Stimulated activated naive CD8-positive, alpha-beta T cell treated with anti-CD3 and anti-CD28 coated beads, Interleukin-15, amount 100 ng/mL, for 72 hours (primary cell): ENCODE results near the gene GDI1.
"Not testable (repeated sequence)": the region's sequence is repeated elsewhere in the genome, so short reads cannot be mapped to it uniquely, and the experiment has no call there.

Experiments
- ATAC-seq: fragments of 150-1000 bp; cut with Tn5 transposase; 2 replicates; pipeline ENCODE4 v1.10.0; 2021; ENCODE audit warnings: mild to moderate bottlenecking, moderate library complexity
- DNase-seq, 2 donors: peaks; one replicate each; pipeline ENCODE4 v3.0.0; 2021 to 2022
- H3K27ac Mint-ChIP-seq, 2 donors: one replicate each; pipeline ENCODE4 v1.8.0; 2022; ENCODE audit warnings: mild to moderate bottlenecking in 2 of 2, mixed read lengths in 2 of 2, moderate library complexity in 2 of 2
- H3K27me3 Mint-ChIP-seq: one replicate; pipeline ENCODE4 v1.8.0; 2022; ENCODE audit warnings: mixed read lengths
- H3K4me1 Mint-ChIP-seq: one replicate; pipeline ENCODE4 v1.8.0; 2022; ENCODE audit warnings: mild to moderate bottlenecking, mixed read lengths
- H3K4me3 Mint-ChIP-seq, 2 donors: one replicate each; pipeline ENCODE4 v1.8.0; 2022; ENCODE audit warnings: mild to moderate bottlenecking in 2 of 2, mixed read lengths in 2 of 2, moderate library complexity in 1 of 2
- H3K9me3 Mint-ChIP-seq, 2 donors: one replicate each; pipeline ENCODE4 v1.8.0; 2022; ENCODE audit warnings: mixed read lengths in 2 of 2

The GDI1 gene

GRCh38 chrX:154436983-154437752 is at the start of gene GDI1:
GDI1 (plus strand) TSS chrX:154437154; CDS start chrX:154437255, 101 bp downstream.
- Mint-ChIP-seq H3K4me3 (peak within 1 kb of the TSS; percentile 86 to 91), H3K27me3 (no peaks in the 10 kb centered on the region), H3K27ac (peak within 1 kb of the TSS; percentile 92 to 96), H3K4me1 (peaks cover 50% of the 10 kb centered on the region), H3K9me3 (no peaks in the 10 kb centered on the region)
- ATAC-seq (peak; percentile 47), DNase-seq (peak; percentile 57)

- not testable (repeated sequence) for H3K4me3 Mint-ChIP-seq, H3K27ac Mint-ChIP-seq, DNase-seq, H3K27me3 Mint-ChIP-seq, H3K9me3 Mint-ChIP-seq
- peak; percentile 61 for ATAC-seq
- H3K4me1 Mint-ChIP-seq, result peaks cover 16% of the 10 kb centered on the region
Observed at GRCh38 chrX:154388094-154388493, 48.9 kb upstream of the GDI1 start.

GRCh38 chrX:154388649-154389048 is 48.3 kb upstream of the GDI1 start:
- ATAC-seq, result peak; percentile 50
- not testable (repeated sequence) for H3K27ac Mint-ChIP-seq

GRCh38 chrX:154389812-154390747 is 46.9 kb upstream of the GDI1 start:
- H3K27ac Mint-ChIP-seq, H3K27me3 Mint-ChIP-seq, H3K4me3 Mint-ChIP-seq, H3K9me3 Mint-ChIP-seq, H3K4me1 Mint-ChIP-seq: not testable (repeated sequence)
- DNase-seq (peak in 1 of 2 donors; percentile 23), ATAC-seq (peak; percentile 75)

More at GRCh38 chrX:154388649-154389048, 48.3 kb upstream of the GDI1 start:
- not testable (repeated sequence) for H3K9me3 Mint-ChIP-seq, H3K4me3 Mint-ChIP-seq, H3K27me3 Mint-ChIP-seq, DNase-seq
- peaks cover 11% of the 10 kb centered on the region for H3K4me1 Mint-ChIP-seq

- H3K4me1 Mint-ChIP-seq, result peaks cover 30% of the 10 kb centered on the region
- H3K27ac Mint-ChIP-seq, result peak overlapping the region in 1 of 2 donors; percentile 48
- not testable (repeated sequence) for H3K27me3 Mint-ChIP-seq, DNase-seq, ATAC-seq, H3K9me3 Mint-ChIP-seq
- peak overlapping the region in 1 of 2 donors; percentile 99 for H3K4me3 Mint-ChIP-seq
Observed at GRCh38 chrX:154396363-154396762, 40.6 kb upstream of the GDI1 start.

DNA sequence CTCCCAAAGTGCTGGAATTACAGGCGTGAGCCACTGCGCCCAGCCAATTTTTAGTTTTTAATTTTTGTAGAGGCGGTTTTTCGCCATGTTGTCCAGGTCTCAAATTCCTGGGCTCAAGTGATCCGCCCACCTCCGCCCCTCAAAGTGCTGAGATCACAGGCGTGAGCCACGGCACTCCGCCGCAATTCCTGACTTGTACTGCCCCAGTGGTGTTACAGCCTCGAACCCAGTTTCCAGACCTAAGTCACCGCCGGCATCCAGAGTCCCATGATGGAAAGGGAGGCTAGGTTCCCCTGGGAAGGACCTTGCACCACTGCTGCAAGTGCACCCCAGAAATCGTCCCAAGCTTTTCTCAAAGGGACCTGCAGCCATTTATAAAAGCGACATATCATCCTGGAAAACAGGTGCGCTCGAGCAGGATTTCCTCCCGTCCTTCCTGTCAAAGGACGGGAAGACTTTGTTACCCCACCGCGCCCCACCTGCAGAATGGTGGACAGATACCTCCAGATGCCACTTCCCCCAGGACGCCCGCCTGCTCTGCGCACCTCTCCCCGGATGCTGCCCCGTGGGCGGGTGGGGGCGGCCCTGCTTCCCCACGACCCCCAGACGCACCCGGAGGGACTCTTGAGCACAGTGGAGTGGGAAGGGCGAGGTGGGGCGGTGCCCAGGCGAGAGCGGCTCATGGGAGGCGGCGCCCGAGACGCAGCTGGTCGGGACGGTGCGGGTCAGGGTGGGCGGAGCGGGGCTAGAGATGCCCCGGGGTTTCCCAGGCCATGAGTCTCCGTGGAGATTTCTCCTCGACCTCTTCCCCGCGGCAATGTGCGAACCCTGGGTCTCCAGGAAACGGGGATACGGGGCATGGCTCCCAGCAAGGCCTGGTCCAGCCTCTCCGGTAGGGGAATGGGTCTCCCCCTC is 39.7 kb upstream of the GDI1 start:
- Mint-ChIP-seq H3K9me3 (no peaks in the 10 kb centered on the region), H3K4me3 (peak overlapping the region; percentile 97 to 99), H3K27ac (peak overlapping the region; percentile 99), H3K27me3 (no peaks in the 10 kb centered on the region), H3K4me1 (peaks cover 31% of the 10 kb centered on the region)
- ATAC-seq (peak; percentile 65), DNase-seq (peak in 1 of 2 donors; percentile 68)

- Mint-ChIP-seq H3K9me3 (no peaks in the 10 kb centered on the region), H3K4me1 (peaks cover 31% of the 10 kb centered on the region), H3K27me3 (no peaks in the 10 kb centered on the region), H3K4me3 (peak within 1 kb of the TSS; percentile 97 to 99), H3K27ac (peak within 1 kb of the TSS; percentile 99)
- peak; percentile 88 to 96 for DNase-seq
- ATAC-seq, result peak; percentile 88
Observed at GRCh38 chrX:154397888-154398667, 38.9 kb upstream of the GDI1 start, which contains the start of gene RPL10. RPL10 (plus strand) TSS chrX:154398377; CDS start chrX:154398520, 143 bp downstream.

DNA sequence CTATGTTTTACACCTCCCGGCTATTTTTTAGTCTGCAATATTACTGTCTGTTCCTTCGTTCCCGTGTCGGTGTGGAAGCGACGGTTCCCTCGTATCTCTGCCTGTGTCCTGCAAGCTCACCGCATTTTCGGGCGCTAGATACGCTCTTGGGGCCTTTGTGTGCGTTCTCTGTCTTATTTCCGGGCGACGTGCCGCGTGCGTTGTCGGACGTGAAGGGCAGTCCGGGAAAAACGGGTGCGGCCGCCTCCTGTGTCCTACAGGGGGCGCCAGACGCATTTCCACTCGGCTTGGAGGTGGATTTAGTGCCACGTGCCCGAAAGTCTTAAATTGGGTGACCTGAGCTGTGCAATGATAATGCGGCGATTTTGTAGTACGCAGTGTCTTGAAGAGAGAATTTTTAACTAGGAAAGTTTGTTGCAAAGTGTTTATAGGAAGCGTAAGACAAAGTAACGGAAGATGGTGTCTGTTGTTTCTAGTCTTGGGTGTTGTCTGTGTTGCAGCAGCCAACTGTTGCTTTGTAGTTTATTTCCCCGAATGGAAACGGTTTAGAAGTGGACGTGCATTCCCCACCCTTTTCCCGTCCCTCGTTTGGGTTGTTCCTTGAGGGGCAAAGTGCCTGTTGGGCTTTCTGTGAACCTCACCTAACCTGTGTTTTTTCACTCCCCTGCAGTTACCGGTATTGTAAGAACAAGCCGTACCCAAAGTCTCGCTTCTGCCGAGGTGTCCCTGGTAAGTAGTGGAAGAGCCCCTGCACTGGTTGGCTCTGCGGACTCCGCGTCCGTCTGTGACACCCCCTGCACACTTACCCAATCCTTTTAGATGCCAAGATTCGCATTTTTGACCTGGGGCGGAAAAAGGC is 38.1 kb upstream of the GDI1 start:
- no peaks in the 10 kb centered on the region for H3K27me3 Mint-ChIP-seq
- no peaks in the 10 kb centered on the region for H3K9me3 Mint-ChIP-seq
- H3K4me3 Mint-ChIP-seq, result peak overlapping the region; percentile 97 to 99
- ATAC-seq (peak; percentile 47), DNase-seq (peak; percentile 71 to 86)
- H3K4me1 Mint-ChIP-seq, result peaks cover 31% of the 10 kb centered on the region
- peak overlapping the region; percentile 99 for H3K27ac Mint-ChIP-seq

DNA sequence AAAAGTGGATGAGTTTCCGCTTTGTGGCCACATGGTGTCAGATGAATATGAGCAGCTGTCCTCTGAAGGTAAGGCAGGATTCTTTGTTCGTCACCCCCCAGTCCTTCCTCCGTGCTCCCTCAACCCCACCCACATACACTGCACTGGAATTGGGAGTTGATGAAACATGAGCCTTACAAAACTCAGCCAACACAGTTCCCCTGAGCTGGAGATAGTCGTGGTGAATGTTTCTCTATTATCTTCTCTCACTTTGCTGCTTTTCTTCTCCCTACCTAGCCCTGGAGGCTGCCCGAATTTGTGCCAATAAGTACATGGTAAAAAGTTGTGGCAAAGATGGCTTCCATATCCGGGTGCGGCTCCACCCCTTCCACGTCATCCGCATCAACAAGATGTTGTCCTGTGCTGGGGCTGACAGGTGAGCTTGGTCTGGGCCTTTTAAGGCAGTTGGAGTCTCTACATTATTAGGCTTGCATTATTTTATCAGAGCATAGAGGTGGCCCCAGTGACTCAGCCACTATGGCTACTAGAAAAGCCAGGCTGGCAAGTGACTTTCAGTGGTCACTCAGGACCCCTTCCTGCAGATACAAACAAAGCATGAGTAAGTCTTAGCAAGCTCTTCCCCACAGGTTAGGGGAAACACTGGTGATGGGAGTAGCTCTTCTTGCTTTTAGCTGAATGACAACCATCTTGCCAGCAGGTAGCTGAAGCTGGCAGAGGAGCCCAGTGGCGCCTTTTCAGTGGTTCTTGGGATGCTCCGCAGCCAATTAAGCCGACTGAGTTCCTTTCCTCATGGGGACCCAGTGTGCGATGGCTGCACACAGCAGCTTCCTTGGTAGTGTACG is 37.2 kb upstream of the GDI1 start:
- Mint-ChIP-seq H3K4me1 (peaks cover 31% of the 10 kb centered on the region), H3K9me3 (no peaks in the 10 kb centered on the region), H3K27me3 (no peaks in the 10 kb centered on the region), H3K27ac (peak overlapping the region; percentile 99), H3K4me3 (peak overlapping the region; percentile 97 to 99)
- DNase-seq (peak in 1 of 2 donors; percentile 36), ATAC-seq (no peak)

DNA sequence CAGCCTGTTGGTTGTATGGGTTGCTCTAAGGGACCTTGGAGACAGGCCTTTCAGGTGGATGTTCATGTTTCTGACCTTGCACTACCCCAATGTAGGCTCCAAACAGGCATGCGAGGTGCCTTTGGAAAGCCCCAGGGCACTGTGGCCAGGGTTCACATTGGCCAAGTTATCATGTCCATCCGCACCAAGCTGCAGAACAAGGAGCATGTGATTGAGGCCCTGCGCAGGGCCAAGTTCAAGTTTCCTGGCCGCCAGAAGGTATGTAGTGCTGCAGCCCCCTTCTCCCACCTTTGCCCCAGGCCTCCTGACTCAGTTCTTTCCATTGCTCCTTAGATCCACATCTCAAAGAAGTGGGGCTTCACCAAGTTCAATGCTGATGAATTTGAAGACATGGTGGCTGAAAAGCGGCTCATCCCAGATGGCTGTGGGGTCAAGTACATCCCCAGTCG is 36.6 kb upstream of the GDI1 start:
- DNase-seq, ATAC-seq, H3K9me3 Mint-ChIP-seq, H3K27me3 Mint-ChIP-seq: not testable (repeated sequence)
- Mint-ChIP-seq H3K4me1 (peaks cover 31% of the 10 kb centered on the region), H3K27ac (peak overlapping the region in 1 of 2 donors; percentile 99), H3K4me3 (peak overlapping the region; percentile 97 to 99)

DNA sequence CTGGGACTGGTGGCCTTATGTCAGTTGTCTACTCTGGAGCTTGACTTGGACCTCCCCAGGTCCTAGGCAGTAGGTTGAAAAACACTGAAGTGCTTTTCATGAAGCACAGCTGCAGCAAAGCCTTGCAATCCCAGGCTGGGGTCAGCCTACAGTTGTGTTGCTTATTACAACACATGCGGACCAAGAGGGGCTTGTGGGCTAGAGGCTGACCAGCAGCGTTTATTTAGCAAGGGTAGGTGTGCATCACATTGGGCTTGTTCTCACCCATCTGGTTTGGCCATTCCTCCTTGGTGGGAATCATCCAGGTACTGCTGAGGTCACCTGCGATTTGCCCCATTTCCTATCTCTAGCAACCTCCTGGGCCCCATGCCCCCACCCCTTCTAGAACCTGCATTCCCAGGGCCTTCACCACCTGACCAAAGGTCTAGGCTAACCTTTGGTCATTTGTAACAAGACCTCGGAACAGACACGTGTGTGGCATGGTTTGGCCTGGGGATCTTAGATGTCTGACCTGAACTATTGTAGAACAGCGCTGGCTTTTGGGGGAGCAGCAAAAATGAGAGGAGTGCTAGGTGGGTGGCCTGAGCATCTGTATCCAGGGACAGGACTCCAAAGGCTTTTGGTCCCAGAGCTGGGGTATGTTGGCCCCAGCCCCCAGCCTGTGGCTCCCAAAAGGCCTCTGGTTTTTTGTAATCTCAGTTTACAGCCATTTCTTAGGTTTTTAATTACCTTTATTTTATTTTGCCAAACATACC is 35.7 kb upstream of the GDI1 start:
- Mint-ChIP-seq H3K27me3 (no peaks in the 10 kb centered on the region), H3K4me1 (peaks cover 31% of the 10 kb centered on the region), H3K4me3 (peak overlapping the region in 1 of 2 donors; percentile 99), H3K9me3 (no peaks in the 10 kb centered on the region), H3K27ac (peak overlapping the region in 1 of 2 donors; percentile 95)
- ATAC-seq (no peak), DNase-seq (no peak)
